Measurements from ENCODE around the gene SMURF1.

SMURF1 gene

GRCh38 chr7:99006739-99007424 is 137.0 kb downstream of the SMURF1 start:
- H3K27me3 ChIP-seq (replicated peaks; ENCODE audit: control insufficient read depth, insufficient read depth, low read length), result no peaks in the 10 kb centered on the region
- TF ChIP-seq CTCF (IDR thresholded peaks at IDR 0.05; ENCODE audit: insufficient read depth, low read length, poor library complexity, severe bottlenecking), result no peak
- DNase-seq (ENCODE audit: extremely low read depth, insufficient read length), result no peak
- peaks cover 37% of the 10 kb centered on the region for H3K36me3 ChIP-seq (ENCODE audit: control insufficient read depth, insufficient read depth, low read length)
- no peak overlapping the region for H3K4me3 ChIP-seq (replicated peaks; ENCODE audit: low read depth, low read length)

DNA sequence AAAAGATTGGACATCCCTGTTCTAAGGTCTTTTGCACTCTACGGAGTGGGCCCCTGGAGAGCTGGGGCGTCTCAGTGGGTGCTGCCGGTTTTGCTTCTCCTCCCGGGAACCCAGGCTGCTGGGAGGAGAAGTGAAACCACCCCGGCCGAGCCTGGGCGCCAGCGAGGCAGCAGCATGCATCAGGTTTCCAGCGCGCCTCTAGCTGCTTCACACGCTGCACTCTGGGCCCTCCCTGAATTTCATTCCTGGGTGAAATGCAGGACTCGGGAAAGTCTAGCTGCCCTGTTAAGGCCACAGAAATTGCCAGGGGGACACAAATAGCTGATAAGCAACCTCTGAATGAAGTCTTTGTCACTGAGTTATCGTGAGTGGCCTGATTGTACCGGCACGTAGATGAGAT is 138.1 kb downstream of the SMURF1 start:
- DNase-seq (ENCODE audit: extremely low read depth, insufficient read length), result no peak
- no peaks in the 10 kb centered on the region for H3K27me3 ChIP-seq (replicated peaks; ENCODE audit: control insufficient read depth, insufficient read depth, low read length)
- H3K36me3 ChIP-seq (ENCODE audit: control insufficient read depth, insufficient read depth, low read length), result peaks cover 33% of the 10 kb centered on the region
- H3K4me3 ChIP-seq (replicated peaks; ENCODE audit: low read depth, low read length), result no peak overlapping the region
- TF ChIP-seq CTCF (IDR thresholded peaks at IDR 0.05; ENCODE audit: insufficient read depth, low read length, poor library complexity, severe bottlenecking), result no peak

GRCh38 chr7:99004781-99005500 is 139.0 kb downstream of the SMURF1 start:
- TF ChIP-seq CTCF (IDR thresholded peaks at IDR 0.05; ENCODE audit: insufficient read depth, low read length, poor library complexity, severe bottlenecking), result no peak
- H3K36me3 ChIP-seq (ENCODE audit: control insufficient read depth, insufficient read depth, low read length), result peaks cover 33% of the 10 kb centered on the region
- DNase-seq (ENCODE audit: extremely low read depth, insufficient read length), result no peak
- no peak overlapping the region for H3K4me3 ChIP-seq (replicated peaks; ENCODE audit: low read depth, low read length)
- H3K27me3 ChIP-seq (replicated peaks; ENCODE audit: control insufficient read depth, insufficient read depth, low read length), result no peaks in the 10 kb centered on the region

GRCh38 chr7:99004216-99004615 is 139.7 kb downstream of the SMURF1 start:
- Histone ChIP-seq H3K4me3 (replicated peaks; ENCODE audit: low read depth, low read length) (no peak overlapping the region), H3K36me3 (ENCODE audit: control insufficient read depth, insufficient read depth, low read length) (peaks cover 33% of the 10 kb centered on the region), H3K27me3 (replicated peaks; ENCODE audit: control insufficient read depth, insufficient read depth, low read length) (no peaks in the 10 kb centered on the region)
- no peak for TF ChIP-seq CTCF (IDR thresholded peaks at IDR 0.05; ENCODE audit: insufficient read depth, low read length, poor library complexity, severe bottlenecking)
- DNase-seq (ENCODE audit: extremely low read depth, insufficient read length), result no peak

DNA sequence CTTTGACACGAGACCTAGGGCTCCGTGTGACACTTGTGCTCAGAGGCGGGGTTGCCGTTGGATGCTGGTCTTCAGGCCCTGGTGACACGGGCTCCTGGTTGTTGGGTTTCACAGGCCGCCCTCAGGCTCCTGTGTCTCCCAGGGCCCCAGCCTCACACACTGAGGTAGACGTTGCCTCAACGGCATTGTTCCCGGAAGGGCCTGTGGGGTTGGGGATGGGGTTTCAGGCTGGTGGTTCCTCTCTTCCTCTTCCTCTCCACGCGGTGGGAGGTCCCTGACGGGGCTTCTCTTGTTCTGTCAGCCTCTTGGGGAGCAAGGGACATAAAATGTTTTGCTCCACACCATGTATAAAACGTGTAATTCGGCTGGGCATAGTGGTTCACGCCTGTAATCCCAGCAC is 140.5 kb downstream of the SMURF1 start:
- no peaks in the 10 kb centered on the region for H3K27me3 ChIP-seq (replicated peaks; ENCODE audit: control insufficient read depth, insufficient read depth, low read length)
- no peak for TF ChIP-seq CTCF (IDR thresholded peaks at IDR 0.05; ENCODE audit: insufficient read depth, low read length, poor library complexity, severe bottlenecking)
- peaks cover 31% of the 10 kb centered on the region for H3K36me3 ChIP-seq (ENCODE audit: control insufficient read depth, insufficient read depth, low read length)
- H3K4me3 ChIP-seq (replicated peaks; ENCODE audit: low read depth, low read length), result no peak overlapping the region
- DNase-seq (ENCODE audit: extremely low read depth, insufficient read length), result no peak

Measured in GM06990 (cell line).